ENCODE results near the gene NRG2. TPM values are rescaled to one million over a fixed set of nuclear protein-coding genes. Genes with fewer than 3 reads are reported as not detected.

The NRG2 gene
- polyA plus RNA-seq, 3 donors = 0.01 TPM; not detected in 2

DNA sequence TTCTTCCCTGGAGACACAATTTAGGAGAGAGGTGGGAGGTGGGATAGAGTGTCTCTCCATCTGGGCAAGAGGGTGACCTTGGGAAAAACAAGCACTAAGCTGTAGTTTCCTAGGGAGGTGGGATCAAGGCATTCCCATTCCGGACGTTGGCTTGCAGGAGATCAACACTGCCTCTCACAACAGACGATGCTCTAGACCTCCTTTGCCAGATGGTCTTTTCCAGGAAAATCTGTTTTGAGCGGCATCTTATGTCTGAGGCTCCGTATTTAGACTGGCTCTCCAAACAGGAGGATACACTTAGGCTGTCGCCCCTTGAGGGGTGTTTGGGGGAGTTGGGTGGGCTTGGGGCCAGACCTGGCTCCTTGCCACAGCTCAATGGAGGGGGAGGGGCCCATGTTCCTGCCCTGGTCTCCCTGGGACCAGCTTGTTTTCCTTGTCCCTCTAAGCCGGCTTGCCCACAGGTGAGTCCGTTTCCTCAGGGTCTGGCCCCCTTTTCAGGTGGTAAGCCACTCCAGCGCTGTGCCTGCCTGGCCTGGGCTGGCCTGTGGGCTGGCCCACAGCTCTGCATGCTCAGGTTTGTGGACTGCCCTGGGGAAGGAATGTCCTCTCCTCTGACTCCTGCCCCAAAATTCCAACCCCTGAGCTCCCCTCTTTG is 245.1 kb downstream of the NRG2 start:
- TF ChIP-seq, protein P1, sequence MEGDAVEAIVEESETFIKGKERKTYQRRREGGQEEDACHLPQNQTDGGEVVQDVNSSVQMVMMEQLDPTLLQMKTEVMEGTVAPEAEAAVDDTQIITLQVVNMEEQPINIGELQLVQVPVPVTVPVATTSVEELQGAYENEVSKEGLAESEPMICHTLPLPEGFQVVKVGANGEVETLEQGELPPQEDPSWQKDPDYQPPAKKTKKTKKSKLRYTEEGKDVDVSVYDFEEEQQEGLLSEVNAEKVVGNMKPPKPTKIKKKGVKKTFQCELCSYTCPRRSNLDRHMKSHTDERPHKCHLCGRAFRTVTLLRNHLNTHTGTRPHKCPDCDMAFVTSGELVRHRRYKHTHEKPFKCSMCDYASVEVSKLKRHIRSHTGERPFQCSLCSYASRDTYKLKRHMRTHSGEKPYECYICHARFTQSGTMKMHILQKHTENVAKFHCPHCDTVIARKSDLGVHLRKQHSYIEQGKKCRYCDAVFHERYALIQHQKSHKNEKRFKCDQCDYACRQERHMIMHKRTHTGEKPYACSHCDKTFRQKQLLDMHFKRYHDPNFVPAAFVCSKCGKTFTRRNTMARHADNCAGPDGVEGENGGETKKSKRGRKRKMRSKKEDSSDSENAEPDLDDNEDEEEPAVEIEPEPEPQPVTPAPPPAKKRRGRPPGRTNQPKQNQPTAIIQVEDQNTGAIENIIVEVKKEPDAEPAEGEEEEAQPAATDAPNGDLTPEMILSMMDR (IDR thresholded peaks at IDR 0.05) = no peak
- H3K4me2 ChIP-seq (replicated peaks; ENCODE audit: extremely low read depth, low read length, poor library complexity, severe bottlenecking) = no peak overlapping the region
- H3K4me1 Mint-ChIP-seq = no peaks in the 10 kb centered on the region
- H3K36me3 ChIP-seq (replicated peaks in 1 of 2; ENCODE audit: control insufficient read depth in 1 of 2, insufficient read depth in 2 of 2, low read length in 2 of 2) = no peaks in the 10 kb centered on the region
- intact Hi-C loops (cut with micrococcal nuclease) = no loop called here
- H3K27ac Mint-ChIP-seq = no peak overlapping the region
- no peak overlapping the region for H3K27ac ChIP-seq (ENCODE audit: low read depth in 1 of 2, low read length in 2 of 2)
- H2AFZ ChIP-seq (ENCODE audit: insufficient read depth, low read depth, low read length, poor library complexity, severe bottlenecking) = no peak overlapping the region
- H4K20me1 ChIP-seq (ENCODE audit: insufficient read depth, low read length) = no peaks in the 10 kb centered on the region
- H3K79me2 ChIP-seq (ENCODE audit: insufficient read depth, low read length) = no peaks in the 10 kb centered on the region
- H3K4me1 ChIP-seq (ENCODE audit: control insufficient read depth in 1 of 2, insufficient read depth in 2 of 2, low read length in 2 of 2) = no peaks in the 10 kb centered on the region
- 65% methylated on average over 9 of the region's 9 CpGs for WGBS (ENCODE audit: insufficient coverage)
- H3K9me3 Mint-ChIP-seq = peaks cover 0 to 14% (median 3%) of the 10 kb centered on the region in 7 donors
- no peak overlapping the region for H3K4me3 ChIP-seq (replicated peaks in 1 of 3; ENCODE audit: low read depth in 2 of 3, low read length in 3 of 3)
- H3K27me3 ChIP-seq (ENCODE audit: control insufficient read depth in 2 of 2, insufficient read depth in 2 of 2, low read length in 2 of 2) = peaks cover 41 to 68% of the 10 kb centered on the region in 2 donors
- no peak for DNase-seq
- H3K9ac ChIP-seq (ENCODE audit: insufficient read depth, low read length, poor library complexity, severe bottlenecking) = no peak overlapping the region
- H3K27me3 Mint-ChIP-seq (ENCODE audit: low read depth in 3 of 3) = peaks cover 71 to 89% (median 75%) of the 10 kb centered on the region in 3 donors
- H3K9me3 ChIP-seq (replicated peaks in 1 of 2; ENCODE audit: control insufficient read depth in 1 of 2, insufficient read depth in 1 of 2, low read length in 2 of 2) = peaks cover 0 to 18% of the 10 kb centered on the region in 2 donors
- peak overlapping the region in 1 of 2 donors; percentile 59 for H3K4me3 Mint-ChIP-seq
- no peaks in the 10 kb centered on the region for H3K36me3 Mint-ChIP-seq

- Mint-ChIP-seq H3K9me3 (peaks cover 0 to 14% (median 3%) of the 10 kb centered on the region in 7 donors), H3K4me1 (no peaks in the 10 kb centered on the region), H3K4me3 (peak overlapping the region in 1 of 2 donors; percentile 59), H3K36me3 (no peaks in the 10 kb centered on the region), H3K27ac (no peak overlapping the region), H3K27me3 (ENCODE audit: low read depth in 3 of 3) (peaks cover 73 to 93% (median 74%) of the 10 kb centered on the region in 3 donors)
- Histone ChIP-seq H3K4me3 (replicated peaks in 1 of 3; ENCODE audit: low read depth in 2 of 3, low read length in 3 of 3) (no peak overlapping the region), H3K27me3 (ENCODE audit: control insufficient read depth in 2 of 2, insufficient read depth in 2 of 2, low read length in 2 of 2) (peaks cover 41 to 70% of the 10 kb centered on the region in 2 donors), H3K27ac (ENCODE audit: low read depth in 1 of 2, low read length in 2 of 2) (no peak overlapping the region), H3K9me3 (replicated peaks in 1 of 2; ENCODE audit: control insufficient read depth in 1 of 2, insufficient read depth in 1 of 2, low read length in 2 of 2) (peaks cover 0 to 18% of the 10 kb centered on the region in 2 donors), H2AFZ (ENCODE audit: insufficient read depth, low read depth, low read length, poor library complexity, severe bottlenecking) (no peak overlapping the region), H3K4me1 (ENCODE audit: control insufficient read depth in 1 of 2, insufficient read depth in 2 of 2, low read length in 2 of 2) (no peaks in the 10 kb centered on the region), H3K4me2 (replicated peaks; ENCODE audit: extremely low read depth, low read length, poor library complexity, severe bottlenecking) (no peak overlapping the region), H3K36me3 (replicated peaks in 1 of 2; ENCODE audit: control insufficient read depth in 1 of 2, insufficient read depth in 2 of 2, low read length in 2 of 2) (no peaks in the 10 kb centered on the region), H4K20me1 (ENCODE audit: insufficient read depth, low read length) (no peaks in the 10 kb centered on the region), H3K9ac (ENCODE audit: insufficient read depth, low read length, poor library complexity, severe bottlenecking) (no peak overlapping the region), H3K79me2 (ENCODE audit: insufficient read depth, low read length) (no peaks in the 10 kb centered on the region)
- intact Hi-C loops (cut with micrococcal nuclease) = no loop called here
- TF ChIP-seq, protein P1 (IDR thresholded peaks at IDR 0.05) = no peak
- WGBS (ENCODE audit: insufficient coverage) = 22% methylated on average over 1 of the region's 3 CpGs
- DNase-seq = no peak
Measured at GRCh38 chr5:139797335-139797734, 245.8 kb downstream of the NRG2 start.

Small RNAs within 50 kb of the gene (small RNA-seq; reads per million reads assigned to genes)
- not detected for gene RF00019 (ENCODE audit: insufficient read length, low read depth)

Other genes starting within 250 kb of the NRG2 start
- gene PSD2, start 247.5 kb downstream of the NRG2 start, polyA plus RNA-seq = not detected
- 1 to 10 TPM; 1.1 to 1.6 (median 1.2) TPM for gene PURA, start 70.8 kb upstream of the NRG2 start, polyA plus RNA-seq
- gene IGIP, start 82.6 kb upstream of the NRG2 start, polyA plus RNA-seq = under 1 TPM in 2 of 3 donors, not detected in 1; 0.08 to 0.75 TPM
- gene CYSTM1, start 131.9 kb upstream of the NRG2 start, polyA plus RNA-seq = 10 to 100 TPM; 14.0 to 40.0 (median 36.7) TPM